Skin epidermis (tissue), 12 donors: ENCODE data around the gene RSPH9.

Experiments
- H3K27ac ChIP-seq, 21 experiments: fragments of 200-600 bp; sonication (generic) in 11 of 21; one replicate each; pipeline ENCODE4 v1.5.0; 2020; ENCODE audit warnings: mild to moderate bottlenecking in 3 of 21, inconsistent platforms in 2 of 21, moderate library complexity in 2 of 21
- H3K4me3 ChIP-seq, 7 experiments: fragments of 200-600 bp; sonication (generic) in 2 of 7; one replicate each; pipeline ENCODE4 v1.5.0; 2020; ENCODE audit warnings: inconsistent platforms in 2 of 7, mild to moderate bottlenecking in 2 of 7, moderate library complexity in 1 of 7

The RSPH9 gene

DNA sequence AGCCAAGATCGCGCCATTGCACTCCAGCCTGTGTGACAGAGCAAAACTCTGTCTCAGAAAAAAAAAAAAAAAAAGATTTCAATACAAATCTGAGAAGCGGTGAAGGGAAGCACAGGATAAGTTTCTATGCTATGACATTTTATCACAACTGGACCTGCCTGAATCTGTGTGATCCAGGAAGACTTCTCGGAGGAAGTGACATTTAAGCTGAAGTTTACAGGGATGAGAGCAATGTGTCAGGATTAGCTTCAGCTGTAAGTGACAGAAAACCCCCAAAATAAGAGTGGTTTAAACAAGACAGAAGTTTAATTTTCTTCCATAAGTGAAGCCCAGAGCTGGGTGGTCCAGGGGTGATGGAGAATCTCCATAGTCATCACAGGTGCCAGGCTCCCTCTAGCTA is 76.2 kb downstream of the RSPH9 start:
- Histone ChIP-seq H3K4me3 (no peak overlapping the region), H3K27ac (no peak overlapping the region)
